AG09309 (cell line): ENCODE data around the gene PSMA8.

ENCODE experiments used
- DNase-seq: peaks from one replicate; pipeline ENCODE4 v3.0.0-alpha.2; 2010; ENCODE audit warnings: low read depth
- H3K4me3 ChIP-seq: 2 replicates; pipeline ENCODE4 v1.5.1; 2011; ENCODE audit warnings: mild to moderate bottlenecking, low read depth, low read length, moderate library complexity; ENCODE audit not compliant: control insufficient read depth
- CTCF ChIP-seq: IDR thresholded peaks from 2 replicates; pipeline ENCODE4 v1.5.1; 2011; ENCODE audit warnings: mild to moderate bottlenecking, low read depth, low read length, inconsistent platforms; ENCODE audit not compliant: insufficient read depth, control insufficient read depth; ENCODE audit errors: missing control alignments

PSMA8 gene

GRCh38 chr18:26210147-26210546, 76.5 kb downstream of the PSMA8 start:
- H3K4me3 ChIP-seq = no peak overlapping the region
- no peak for DNase-seq
- no peak for TF ChIP-seq CTCF

DNA sequence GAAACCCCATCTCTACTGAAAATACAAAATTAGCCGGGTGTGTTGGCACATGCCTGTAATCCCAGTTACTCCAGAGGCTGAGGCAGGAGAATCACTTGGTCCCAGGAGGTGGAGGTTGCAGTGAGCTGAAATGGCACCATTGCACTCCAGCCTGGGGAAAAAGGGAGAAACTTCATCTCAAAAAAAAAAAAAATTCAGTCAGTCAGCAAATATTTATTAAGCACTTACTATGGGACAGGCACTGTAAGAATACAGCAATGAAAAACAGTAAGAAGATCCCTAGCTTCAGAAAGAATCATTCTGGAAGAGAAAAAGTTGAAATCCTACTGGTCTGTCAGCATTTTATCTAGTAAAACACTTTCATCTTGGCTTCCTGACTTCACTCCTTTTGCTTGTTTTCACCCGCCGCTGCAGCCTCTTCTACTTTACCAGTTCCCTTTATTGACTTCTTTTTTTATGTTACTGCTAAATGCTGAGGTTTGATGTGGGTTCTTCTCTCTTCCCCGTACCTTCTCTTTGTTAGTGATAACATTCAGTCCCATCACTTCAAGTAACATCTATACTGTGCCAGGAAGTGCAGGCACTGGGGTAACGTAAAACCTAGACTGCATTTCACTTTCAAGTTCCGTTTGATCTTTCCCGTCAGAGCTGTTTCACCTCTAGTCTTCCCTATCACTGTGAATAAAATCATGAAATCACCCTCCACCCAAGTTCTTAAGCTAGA, 81.7 kb downstream of the PSMA8 start:
- TF ChIP-seq CTCF = no peak
- no peak overlapping the region for H3K4me3 ChIP-seq
- no peak for DNase-seq

- no peak for DNase-seq
- H3K4me3 ChIP-seq = no peak overlapping the region
- no peak for TF ChIP-seq CTCF
Measured at GRCh38 chr18:26225022-26225693, 91.5 kb downstream of the PSMA8 start.

DNA sequence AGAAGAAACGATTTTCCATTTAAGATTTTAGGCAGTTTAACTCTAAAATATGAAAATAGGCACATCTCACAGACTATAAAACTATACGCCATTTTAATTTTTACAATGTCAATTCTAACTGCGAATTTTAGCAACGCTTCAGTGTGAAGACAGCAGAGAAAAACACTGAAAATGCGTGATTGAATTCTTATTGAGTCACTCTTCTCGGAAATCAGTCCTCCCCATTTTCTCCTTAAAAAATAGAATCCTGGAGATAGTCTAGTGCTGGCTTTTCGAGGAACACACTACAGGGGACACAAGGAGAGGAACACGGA, 92.2 kb downstream of the PSMA8 start:
- no peak for DNase-seq
- TF ChIP-seq CTCF = no peak
- peak overlapping the region; percentile 75 for H3K4me3 ChIP-seq

- TF ChIP-seq CTCF = no peak
- DNase-seq = peak; percentile 43
- peak within 1 kb of the TSS; percentile 75 for H3K4me3 ChIP-seq
Measured at GRCh38 chr18:26226229-26227050, 92.8 kb downstream of the PSMA8 start, which contains the start of gene TAF4B. TAF4B (plus strand) TSS chr18:26226445; CDS start chr18:26226934, 489 bp downstream.

- no peak for DNase-seq
Measured at GRCh38 chr18:26227051-26227670, 93.5 kb downstream of the PSMA8 start.

More at GRCh38 chr18:26227051-26227670, 93.5 kb downstream of the PSMA8 start:
- H3K4me3 ChIP-seq = peak overlapping the region; percentile 75
- no peak for TF ChIP-seq CTCF
